AML-193 (cell line): ENCODE results near the gene ERVMER34-1.
A peak's percentile ranks its signal among the peaks of the same experiment; 100 is the strongest.

ENCODE experiments used
- DNase-seq, 2 experiments: peaks; one replicate each; lab custom pipeline; 2025; lab: John Stamatoyannopoulos, UW

ERVMER34-1 gene

GRCh38 chr4:52750819-52751486, at the start of gene ERVMER34-1:
TSS of gene ERVMER34-1 (minus strand) at chr4:52751425. CDS start at chr4:52745520, 5,905 bp downstream.
- no peak for DNase-seq

DNA sequence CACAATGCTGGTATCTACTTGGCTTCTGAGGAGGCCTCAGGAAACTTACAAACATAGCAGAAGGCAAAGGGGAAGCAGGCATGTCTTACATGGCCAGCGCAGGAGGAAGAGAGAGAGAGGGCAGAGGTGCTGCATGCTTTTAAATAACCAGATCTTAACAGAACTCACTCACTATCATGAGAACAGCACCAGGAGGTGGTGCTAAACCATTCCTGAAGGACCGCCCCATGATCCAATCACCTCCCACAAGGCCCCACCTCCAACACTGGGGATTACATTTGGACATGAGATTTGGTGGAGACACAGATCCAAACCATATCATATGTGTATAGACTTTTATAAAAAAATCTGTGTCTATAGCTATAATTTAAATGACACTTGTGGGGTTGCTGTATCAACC, 48.6 kb upstream of the ERVMER34-1 start:
- DNase-seq: no peak

DNA sequence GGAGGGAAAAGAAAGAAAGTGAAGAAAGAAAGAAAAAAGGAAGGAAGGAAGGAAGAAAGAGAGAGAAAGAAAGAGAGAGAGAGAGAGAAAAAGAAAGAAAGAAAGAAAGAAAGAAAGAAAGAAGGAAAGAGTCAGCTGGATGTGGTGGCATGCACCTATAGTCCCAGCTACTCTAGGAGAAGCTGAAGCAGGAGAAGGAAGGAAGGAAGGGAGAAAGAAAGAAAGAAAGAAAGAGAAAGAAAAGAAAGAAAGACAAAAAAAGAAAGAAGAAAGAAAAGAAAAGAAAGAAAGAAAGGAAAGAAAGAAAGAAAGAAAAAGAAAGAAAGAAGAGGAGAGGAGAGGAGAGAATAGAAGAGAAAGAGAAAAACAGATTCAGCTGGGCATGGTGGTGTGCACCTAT, 44.3 kb upstream of the ERVMER34-1 start:
- DNase-seq: no peak

DNA sequence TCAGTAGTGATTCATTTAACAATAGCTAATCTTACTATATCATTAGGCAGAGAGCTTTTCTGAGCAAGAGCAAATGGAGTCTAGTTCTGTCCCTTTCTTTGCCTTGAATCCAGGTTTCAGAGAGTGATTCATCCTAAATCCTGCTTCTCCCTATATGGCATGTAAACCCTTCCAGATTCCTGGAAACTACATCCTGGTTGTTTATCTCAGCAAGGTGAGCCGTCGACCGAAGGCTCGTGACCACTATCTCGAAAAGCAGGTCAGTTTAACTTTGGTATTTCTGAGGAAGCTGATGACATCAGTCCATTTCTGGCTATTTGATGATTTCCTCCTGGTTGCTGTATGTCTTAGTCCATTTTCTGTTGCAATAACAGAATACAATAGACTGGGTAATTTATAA, 40.7 kb upstream of the ERVMER34-1 start:
- DNase-seq: no peak

- DNase-seq: no peak
Observed at GRCh38 chr4:52789774-52790173, 38.5 kb upstream of the ERVMER34-1 start.

- DNase-seq: no peak
Observed at GRCh38 chr4:52788806-52789205, 37.6 kb upstream of the ERVMER34-1 start.

DNA sequence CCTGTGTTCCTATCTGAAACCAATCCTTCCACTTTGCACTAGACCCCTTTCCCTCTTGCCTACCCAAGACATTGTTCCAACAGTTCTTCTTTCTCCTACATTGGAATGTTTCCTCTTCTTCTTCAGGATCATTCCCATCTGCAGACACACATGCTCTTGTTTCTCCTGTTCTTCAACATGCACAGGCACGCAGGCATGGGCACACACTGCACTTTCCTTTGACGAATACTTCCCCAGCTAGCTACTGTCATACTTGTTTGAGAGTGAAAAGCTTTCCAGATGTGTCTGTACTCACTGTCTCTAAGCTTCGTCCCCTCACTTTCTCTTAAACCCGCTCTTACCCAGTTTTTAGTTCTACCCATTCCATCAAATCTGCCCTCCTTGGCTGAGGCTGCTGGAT, 31.8 kb upstream of the ERVMER34-1 start:
- no peak for DNase-seq

DNA sequence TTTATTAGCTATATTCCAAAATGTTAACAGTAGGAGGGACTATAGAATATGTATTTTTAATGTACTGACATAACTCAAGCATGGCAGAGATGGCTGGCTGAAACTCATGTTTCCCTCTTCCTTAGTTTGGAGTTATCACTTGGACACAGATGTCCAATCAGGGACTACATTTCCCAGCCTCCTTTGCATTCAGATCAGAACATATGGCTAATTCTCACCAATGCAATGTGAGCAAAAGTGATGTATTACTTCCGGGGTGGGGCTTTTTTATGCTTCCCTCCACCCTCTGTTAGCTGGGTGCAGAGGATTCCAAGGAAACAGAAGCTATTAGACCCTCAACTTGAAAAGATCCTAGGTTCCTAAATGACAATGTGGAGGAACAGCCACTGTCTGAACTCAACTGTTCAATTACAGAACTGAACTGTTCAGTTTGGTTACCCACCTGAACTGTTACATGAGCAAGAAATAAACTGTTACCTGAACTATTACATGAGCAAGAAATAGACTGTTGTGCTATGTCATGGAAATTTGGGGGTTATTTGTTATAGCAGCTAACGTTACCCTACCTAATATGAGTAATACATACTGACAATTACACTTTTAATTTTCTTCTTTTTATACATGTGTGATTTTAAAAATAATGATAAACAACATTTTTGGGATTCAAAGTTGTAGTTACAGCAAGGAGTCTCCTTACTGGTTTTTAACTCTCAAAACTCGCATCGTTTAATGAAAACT, 29.6 kb upstream of the ERVMER34-1 start:
- DNase-seq: no peak

- DNase-seq: no peak
Observed at GRCh38 chr4:52780206-52780605, 29.0 kb upstream of the ERVMER34-1 start.

DNA sequence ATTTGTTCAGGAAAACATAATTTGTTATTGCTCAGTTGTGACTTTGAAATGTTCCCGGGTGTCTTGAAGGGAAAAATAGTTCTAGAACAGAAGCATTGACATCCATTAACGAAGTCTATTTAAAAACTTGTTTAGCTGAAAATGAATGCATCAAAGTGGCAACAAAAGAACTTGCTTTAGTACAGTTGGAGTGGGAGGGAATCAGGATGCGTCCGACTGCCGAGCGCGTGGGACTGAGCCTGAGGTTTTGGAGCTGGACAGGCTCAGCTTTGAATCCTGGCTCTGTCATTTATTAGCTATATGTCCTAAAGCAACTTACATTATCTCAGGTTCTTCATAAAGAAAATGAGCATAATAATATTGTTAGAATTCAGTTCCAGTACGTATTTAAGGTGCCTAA, 9.0 kb upstream of the ERVMER34-1 start:
- no peak for DNase-seq

DNA sequence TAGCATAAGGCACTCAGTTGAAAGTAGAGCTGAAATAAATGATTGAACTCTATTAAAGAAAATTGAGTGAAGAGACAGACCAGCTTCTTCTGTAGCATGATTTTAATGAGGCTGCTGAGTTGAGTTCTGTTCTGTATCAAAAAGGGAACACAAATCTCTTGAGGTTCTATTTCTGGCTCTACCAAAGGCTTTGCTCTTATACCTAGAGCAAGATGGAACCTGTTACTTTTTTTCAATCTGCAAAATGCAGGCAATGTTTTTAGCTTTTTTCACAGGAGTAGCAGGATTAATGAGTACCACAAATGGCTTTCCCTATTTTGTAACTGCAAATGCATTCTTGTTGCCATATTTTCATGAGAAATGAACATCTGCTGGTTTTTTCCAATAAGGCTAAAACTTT, 4.2 kb upstream of the ERVMER34-1 start:
- no peak for DNase-seq

DNA sequence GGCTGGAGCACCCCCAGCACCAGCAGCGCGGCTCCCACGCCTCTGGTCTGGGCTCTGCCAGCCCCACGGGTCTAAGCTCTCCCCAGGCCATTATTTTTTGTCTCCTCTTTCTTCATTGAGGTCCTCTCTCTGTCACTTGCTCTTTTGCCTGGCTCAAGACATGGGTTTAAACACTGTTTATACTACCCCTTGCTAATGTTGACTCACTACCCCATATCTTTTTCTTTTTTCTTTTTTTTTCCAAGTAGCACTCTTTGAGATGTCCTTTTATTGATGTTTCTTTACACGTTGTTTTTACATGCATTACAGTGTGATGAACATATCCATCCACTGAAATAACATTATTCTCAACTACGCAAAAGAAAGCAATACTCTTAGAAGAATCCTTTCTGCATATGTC, 1.7 kb upstream of the ERVMER34-1 start:
- no peak for DNase-seq

GRCh38 chr4:52751487-52751911, 274 bp upstream of the ERVMER34-1 start:
- no peak for DNase-seq

DNA sequence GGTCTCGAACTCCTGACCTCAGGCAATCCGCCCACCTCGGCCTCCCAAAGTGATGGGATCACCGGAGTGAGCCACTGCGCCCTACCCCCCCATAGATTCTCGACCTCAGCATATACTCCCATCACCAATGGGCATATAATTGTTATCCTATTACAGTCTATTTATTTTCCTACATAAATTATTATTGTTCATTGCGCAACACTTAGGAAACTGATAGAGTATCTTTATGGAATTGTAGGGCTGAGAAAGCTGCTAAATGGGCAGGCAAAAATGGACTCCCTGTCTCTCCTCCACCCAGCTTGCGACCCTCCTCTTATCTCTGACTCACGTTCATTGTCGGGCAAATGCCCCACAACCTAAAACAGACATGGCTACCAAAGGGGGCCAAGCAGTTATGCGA, 1.0 kb downstream of the ERVMER34-1 start:
- no peak for DNase-seq

- DNase-seq: no peak
Observed at GRCh38 chr4:52748432-52748831, 2.8 kb downstream of the ERVMER34-1 start.

DNA sequence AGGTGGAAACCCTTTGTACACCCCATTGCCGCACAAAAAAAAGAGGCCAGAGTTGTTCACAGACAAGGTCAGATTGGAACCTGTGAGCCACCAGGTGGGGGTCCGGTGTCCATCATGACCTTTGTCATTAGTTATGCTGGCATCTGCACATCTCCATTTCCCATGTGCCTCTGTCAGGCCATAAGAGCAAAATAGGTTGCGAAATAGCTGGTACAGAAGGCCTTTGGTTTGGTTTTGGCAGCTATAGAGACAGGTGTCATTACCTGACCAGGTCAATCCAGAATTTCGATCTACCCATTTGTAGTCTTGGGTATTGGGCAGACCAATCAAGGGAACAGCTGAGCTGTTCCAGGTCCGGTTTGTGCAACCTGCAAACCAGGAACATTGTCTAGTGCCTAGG, 6.6 kb downstream of the ERVMER34-1 start:
- DNase-seq: no peak

- DNase-seq: no peak
Observed at GRCh38 chr4:52743444-52744019, 7.7 kb downstream of the ERVMER34-1 start.

- DNase-seq: no peak
Observed at GRCh38 chr4:52729586-52729985, 21.6 kb downstream of the ERVMER34-1 start.

- no peak for DNase-seq
Observed at GRCh38 chr4:52728691-52729240, 22.5 kb downstream of the ERVMER34-1 start.

DNA sequence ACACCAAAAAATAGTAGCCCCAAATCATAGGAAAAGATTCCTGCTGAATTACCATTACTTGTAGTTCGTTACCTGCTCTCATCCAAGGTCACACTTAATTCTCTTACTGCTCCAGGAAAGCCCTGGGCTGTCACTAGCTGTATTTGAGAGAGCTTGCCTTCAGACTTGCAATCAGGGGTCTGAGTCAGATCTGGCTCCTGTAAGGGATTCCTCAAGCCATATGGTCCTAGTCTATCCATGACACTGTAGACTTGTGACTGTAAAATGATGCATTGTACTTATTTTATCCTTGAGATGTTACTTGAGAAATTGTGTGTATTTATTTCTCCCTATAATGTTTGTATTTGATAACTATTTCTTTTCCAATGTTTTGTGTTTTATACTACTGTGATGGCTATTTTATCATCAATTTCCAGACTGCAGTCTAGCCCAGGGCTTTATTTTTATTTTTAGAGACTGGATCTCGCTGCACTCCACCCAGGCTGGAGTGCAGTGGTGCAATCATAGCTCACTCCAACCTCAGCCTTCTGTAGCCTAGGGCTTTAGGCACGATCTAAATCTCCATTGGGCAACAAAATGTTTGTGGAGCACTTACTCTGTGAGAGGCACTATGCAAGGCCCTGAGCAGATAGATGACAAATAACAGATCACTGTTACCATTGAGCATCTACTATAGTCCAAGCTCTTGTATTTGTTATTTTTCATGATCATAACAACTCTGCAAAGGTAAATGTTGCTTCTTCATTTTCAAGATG, 24.2 kb downstream of the ERVMER34-1 start:
- no peak for DNase-seq

- peak; percentile 68 to 75 for DNase-seq
Observed at GRCh38 chr4:52721968-52722815, 29.0 kb downstream of the ERVMER34-1 start.
